Amniotic epithelial cell (primary cell): ENCODE measurements around the gene SRCAP.

Experiments used
- DNase-seq: peaks from one replicate; pipeline ENCODE4 v3.0.0-alpha.2; 2010; ENCODE audit warnings: low read depth

SRCAP gene

GRCh38 chr16:30758988-30759491 lies 60.1 kb downstream of the SRCAP start:
- no peak for DNase-seq

- DNase-seq: no peak
Observed at GRCh38 chr16:30760001-30760559, 61.1 kb downstream of the SRCAP start.

GRCh38 chr16:30760577-30761426 lies 61.8 kb downstream of the SRCAP start:
- no peak for DNase-seq

- DNase-seq: no peak
Observed at GRCh38 chr16:30761427-30761927, 62.5 kb downstream of the SRCAP start.

- peak; percentile 97 for DNase-seq
Observed at GRCh38 chr16:30761928-30762902, 63.2 kb downstream of the SRCAP start, which contains the start of the genes CFAP119 and RNF40. CFAP119 (minus strand) TSS chr16:30762062; CDS start chr16:30761748, 314 bp downstream. RNF40 (plus strand) TSS chr16:30762322; CDS start chr16:30762546, 224 bp downstream.

- DNase-seq: no peak
Observed at GRCh38 chr16:30762991-30763725, 64.2 kb downstream of the SRCAP start.

- no peak for DNase-seq
Observed at GRCh38 chr16:30764086-30764485, 65.1 kb downstream of the SRCAP start.

GRCh38 chr16:30764816-30765465 lies 66.0 kb downstream of the SRCAP start:
- DNase-seq: no peak

- no peak for DNase-seq
Observed at GRCh38 chr16:30766206-30766932, 67.4 kb downstream of the SRCAP start.

- peak; percentile 32 for DNase-seq
Observed at GRCh38 chr16:30766933-30767284, 67.9 kb downstream of the SRCAP start.

GRCh38 chr16:30767767-30768465 lies 68.9 kb downstream of the SRCAP start:
- DNase-seq: no peak

- no peak for DNase-seq
Observed at GRCh38 chr16:30768583-30769181, 69.7 kb downstream of the SRCAP start.

GRCh38 chr16:30769379-30770089 lies 70.6 kb downstream of the SRCAP start:
- no peak for DNase-seq

GRCh38 chr16:30771726-30772125 lies 72.8 kb downstream of the SRCAP start:
- no peak for DNase-seq

- DNase-seq: no peak
Observed at GRCh38 chr16:30773826-30774225, 74.9 kb downstream of the SRCAP start.

- no peak for DNase-seq
Observed at GRCh38 chr16:30774367-30775130, 75.6 kb downstream of the SRCAP start.

GRCh38 chr16:30775131-30775391 lies 76.1 kb downstream of the SRCAP start:
- DNase-seq: no peak
